NB4 (cell line): ENCODE results near the gene PKNOX2.

Experiments used
- POLR2A ChIP-seq: IDR thresholded peaks from 2 replicates; pipeline ENCODE4 v1.6.1; 2011; ENCODE audit warnings: mild to moderate bottlenecking; ENCODE audit not compliant: insufficient read length; ENCODE audit errors: extremely low read depth
- TF ChIP-seq, protein P1 (sequence below): IDR thresholded peaks from 2 replicates; pipeline ENCODE4 v1.6.1; 2011; ENCODE audit warnings: low read depth, low read length

DNA sequence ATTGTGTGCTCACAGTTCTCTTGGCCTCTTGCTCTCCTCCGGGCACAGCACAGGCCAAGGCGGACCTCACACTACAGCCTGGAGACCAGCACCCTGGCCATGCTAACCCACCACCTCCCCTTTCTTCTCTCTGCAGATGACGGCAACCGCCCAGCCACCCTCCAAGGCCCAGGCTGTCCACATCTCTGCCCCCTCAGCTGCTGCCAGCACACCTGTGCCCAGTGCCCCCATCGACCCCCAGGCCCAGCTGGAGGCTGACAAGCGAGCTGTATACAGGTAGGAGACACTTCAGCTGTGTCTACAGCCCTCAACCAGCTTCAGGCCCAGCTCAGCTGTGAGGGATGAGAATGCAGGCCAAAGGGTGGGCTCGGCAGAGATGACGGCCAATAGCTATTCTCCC is 203.2 kb downstream of the PKNOX2 start:
- TF ChIP-seq, protein P1, sequence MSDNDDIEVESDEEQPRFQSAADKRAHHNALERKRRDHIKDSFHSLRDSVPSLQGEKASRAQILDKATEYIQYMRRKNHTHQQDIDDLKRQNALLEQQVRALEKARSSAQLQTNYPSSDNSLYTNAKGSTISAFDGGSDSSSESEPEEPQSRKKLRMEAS = no peak
- TF ChIP-seq POLR2A = no peak
